SK-N-SH treated with all-trans-retinoic acid at 6 μM for 48 hours (cell line): ENCODE results near the gene DSP.

Source experiments
- RARB ChIP-seq: fragments of 250-450 bp; sonication (Bioruptor Pico); IDR thresholded peaks from 2 replicates; pipeline ENCODE4 v1.8.0; 2021; ENCODE audit warnings: mild to moderate bottlenecking, moderate library complexity
- ZFP30 ChIP-seq: fragments of 450-650 bp; formaldehyde crosslinking; IDR thresholded peaks from 2 replicates; pipeline ENCODE4 v1.5.0; 2022; ENCODE audit warnings: mild to moderate bottlenecking, moderate library complexity

- TF ChIP-seq ZFP30 = no peak
- TF ChIP-seq RARB (CRISPR knock-in tag) = no peak
Measured at GRCh38 chr6:7546383-7546782, 4.9 kb downstream of the DSP start.
